Endothelial cell of umbilical vein (primary cell): ENCODE measurements around the gene MACF1. TPM values are rescaled to one million over a fixed set of nuclear protein-coding genes. Genes with fewer than 3 reads are reported as not detected.

ENCODE experiments used
- BruUV-seq: library from RNA; stranded (reverse); fragments of 400-500 nt; replicated peaks from 2 replicates; lab custom pipeline; 2021; lab: Mats Ljungman, UMichigan
- CTCF ChIA-PET: fragments of 300-600, 350-600 bp; sonication (Branson Sonifier 250); formaldehyde crosslinking; loops from one replicate; lab custom pipeline; 2021; ENCODE audit warnings: antibody characterized with exemption, inconsistent platforms; lab: Charles Lee
- POLR2A ChIA-PET: fragments of 300-600, 350-600 bp; sonication (Branson Sonifier 250); formaldehyde crosslinking; loops from one replicate; lab custom pipeline; 2021; ENCODE audit warnings: antibody characterized with exemption, inconsistent platforms; lab: Charles Lee
- DNase-seq: peaks from one replicate; pipeline ENCODE4 v3.0.0-alpha.2; 2011; ENCODE audit warnings: low read depth, low spot score
- FAIRE-seq: peaks from 2 replicates; lab custom pipeline; 2011; peaks lifted over from hg19 to GRCh38; lab: Jason Lieb, UNC
- H2AFZ ChIP-seq: 2 replicates; pipeline ENCODE4 v1.6.0; 2012; ENCODE audit warnings: low read depth, low read length, control low read depth, inconsistent platforms
- H3K27ac ChIP-seq: 2 replicates; pipeline ENCODE4 v1.5.1; 2011; ENCODE audit warnings: low read depth, mild to moderate bottlenecking, control low read depth, low read length, moderate library complexity; ENCODE audit not compliant: insufficient read depth
- H3K27me3 ChIP-seq, 2 experiments: 2 replicates each; pipeline versions ENCODE4 v1.6.0 to v1.6.1; 2011; ENCODE audit warnings: low read length in 2 of 2, mixed read lengths in 1 of 2; ENCODE audit not compliant: control insufficient read depth in 2 of 2, insufficient read depth in 2 of 2
- H3K36me3 ChIP-seq, 2 experiments: 2 replicates in 1 of 2; 3 replicates in 1 of 2; pipeline ENCODE4 v1.5.1; 2011; ENCODE audit warnings: low read length in 2 of 2, mild to moderate bottlenecking in 1 of 2, moderate library complexity in 1 of 2; ENCODE audit not compliant: control insufficient read depth in 2 of 2, insufficient read depth in 2 of 2; ENCODE audit errors: extremely low read depth in 1 of 2
- H3K4me1 ChIP-seq: 3 replicates; pipeline ENCODE4 v1.5.1; 2011; ENCODE audit warnings: mild to moderate bottlenecking, low read length; ENCODE audit not compliant: control insufficient read depth, insufficient read depth; ENCODE audit errors: extremely low read depth
- H3K4me2 ChIP-seq: 2 replicates; pipeline ENCODE4 v1.6.1; 2011; ENCODE audit warnings: low read length, control low read depth, mixed read lengths; ENCODE audit not compliant: insufficient read depth
- H3K4me3 ChIP-seq, 3 experiments: fragments of 200-600 bp in 1 of 3; sonication (generic), shearing (Covaris generic) in 1 of 3; replicated peaks in 1 of 3; 2 replicates each; pipeline ENCODE4 v1.5.1; 2011 to 2016; ENCODE audit warnings: control low read depth in 3 of 3, low read length in 3 of 3, mild to moderate bottlenecking in 2 of 3, inconsistent platforms in 1 of 3, low read depth in 1 of 3, moderate library complexity in 1 of 3; ENCODE audit not compliant: insufficient read depth in 1 of 3
- H3K79me2 ChIP-seq: 2 replicates; pipeline ENCODE4 v1.6.0; 2012; ENCODE audit warnings: low read length, inconsistent platforms; ENCODE audit not compliant: control insufficient read depth, insufficient read depth
- H3K9ac ChIP-seq: replicated peaks from 2 replicates; pipeline ENCODE3; 2011; ENCODE audit warnings: low read length, control low read depth; ENCODE audit not compliant: insufficient read depth; ENCODE audit errors: extremely low read depth
- H3K9me1 ChIP-seq: replicated peaks from 3 replicates; pipeline ENCODE4 v1.6.0; 2011; ENCODE audit warnings: mild to moderate bottlenecking, low read length; ENCODE audit not compliant: control insufficient read depth, insufficient read depth; ENCODE audit errors: extremely low read depth
- H3K9me3 ChIP-seq: replicated peaks from 2 replicates; pipeline ENCODE4 v1.5.1; 2012; ENCODE audit warnings: low read length, inconsistent platforms; ENCODE audit not compliant: control insufficient read depth, insufficient read depth
- H4K20me1 ChIP-seq: replicated peaks from 2 replicates; pipeline ENCODE3; 2011; ENCODE audit warnings: mild to moderate bottlenecking, low read length; ENCODE audit not compliant: control insufficient read depth, insufficient read depth; ENCODE audit errors: extremely low read depth
- EZH2 ChIP-seq: IDR thresholded peaks from 2 replicates; pipeline ENCODE4 v1.6.1; 2012; ENCODE audit warnings: borderline replicate concordance, low read depth, mild to moderate bottlenecking, moderate library complexity, low read length, inconsistent platforms; ENCODE audit not compliant: severe bottlenecking
- FOS ChIP-seq: IDR thresholded peaks from 2 replicates; pipeline ENCODE4 v1.6.1; 2011; ENCODE audit warnings: mild to moderate bottlenecking, low read length, moderate library complexity, borderline replicate concordance; ENCODE audit not compliant: insufficient read depth
- GATA2 ChIP-seq: IDR thresholded peaks from 2 replicates; pipeline ENCODE4 v1.7.0; 2011; ENCODE audit warnings: low read depth, mild to moderate bottlenecking, moderate library complexity, mixed read lengths, low read length; ENCODE audit not compliant: insufficient read length, insufficient read depth
- JUN ChIP-seq: IDR thresholded peaks from 2 replicates; pipeline ENCODE4 v1.6.1; 2011; ENCODE audit warnings: borderline replicate concordance, low read depth; ENCODE audit not compliant: insufficient read length, insufficient read depth
- MAX ChIP-seq: IDR thresholded peaks from 2 replicates; pipeline ENCODE4 v1.6.1; 2011; ENCODE audit not compliant: insufficient read depth, insufficient read length
- MYC ChIP-seq: IDR thresholded peaks from one replicate; pipeline ENCODE4 v1.6.1; 2011; ENCODE audit warnings: mild to moderate bottlenecking, low read depth, low read length
- POLR2A ChIP-seq: IDR thresholded peaks from 2 replicates; pipeline ENCODE4 v1.6.1; 2012; ENCODE audit warnings: low read depth, mild to moderate bottlenecking, control low read depth, low read length
- POLR2AphosphoS5 ChIP-seq: IDR thresholded peaks from 2 replicates; pipeline ENCODE4 v1.6.1; 2012; ENCODE audit warnings: low read depth, mild to moderate bottlenecking, control low read depth, low read length, moderate library complexity; ENCODE audit not compliant: insufficient read depth
- dilution Hi-C: fragments of 300-500 bp; cut with MboI; formaldehyde crosslinking; loops from one replicate; pipeline ENCODE4 v1.15.0; 2019; ENCODE audit warnings: low sequenced_read_pairs; ENCODE audit not compliant: extremely low pct_ligation_motif_present
- intact Hi-C: fragments of 100-400 bp; cut with micrococcal nuclease; formaldehyde crosslinking; loops from one replicate; pipeline ENCODE4 v1.10.0; 2022
- polyA plus RNA-seq, 4 experiments: library from polyadenylated mRNA; depleted of rRNA in 3 of 4; stranded (reverse) in 3 of 4; unstranded in 1 of 4; fragments of >200 nt; gene quantifications; 2 replicates each; pipeline versions ENCODE4 v1.2.1 to v1.2.3, GENCODE V29; 2011 to 2012; ENCODE audit warnings: missing spikeins in 1 of 4
- total RNA-seq: library from RNA; stranded (reverse); gene quantifications from 2 replicates; pipeline ENCODE4 v1.2.3, GENCODE V29; 2021
- TF ChIP-seq, protein P1 (sequence below), 2 donors: IDR thresholded peaks; 1 replicate in 1 of 2; 2 replicates in 1 of 2; pipeline ENCODE4 v1.5.1; 2011; ENCODE audit warnings: low read length in 2 of 2, mild to moderate bottlenecking in 2 of 2, moderate library complexity in 2 of 2, control low read depth in 1 of 2, inconsistent platforms in 1 of 2, low read depth in 1 of 2; ENCODE audit not compliant: insufficient read depth in 1 of 2; ENCODE audit errors: extremely low read depth in 1 of 2

The MACF1 gene
- total and polyA plus RNA-seq, 2 donors (not counting 3 experiments of a cell fraction or from before 2014, with no cell fraction given) = 122 to 587 TPM

DNA sequence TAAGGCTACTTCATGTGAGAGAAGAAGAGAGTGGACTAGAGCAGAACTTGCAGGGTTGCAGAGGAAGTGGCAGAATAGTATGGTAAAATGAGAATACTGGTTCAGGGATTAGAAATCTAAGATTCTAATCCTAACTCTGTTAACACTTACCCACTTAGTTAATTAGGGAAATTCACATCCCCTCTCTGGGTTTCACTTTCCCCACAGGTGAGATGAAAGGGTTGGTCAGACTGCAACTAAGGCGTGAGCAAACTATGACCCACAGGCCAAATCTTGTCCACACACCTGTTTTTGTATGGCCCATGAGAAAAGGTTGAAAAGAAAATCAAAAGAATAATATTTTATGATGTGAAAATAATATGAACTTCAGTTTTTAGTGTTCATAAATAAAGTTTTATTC lies 117.5 kb downstream of the MACF1 start:
- FAIRE-seq = no peak
- no peaks in the 10 kb centered on the region for H3K9me3 ChIP-seq
- H3K4me2 ChIP-seq = no peak overlapping the region
- TF ChIP-seq JUN (no peak), MYC (no peak), EZH2 (no peak)
- TF ChIP-seq, protein P1, sequence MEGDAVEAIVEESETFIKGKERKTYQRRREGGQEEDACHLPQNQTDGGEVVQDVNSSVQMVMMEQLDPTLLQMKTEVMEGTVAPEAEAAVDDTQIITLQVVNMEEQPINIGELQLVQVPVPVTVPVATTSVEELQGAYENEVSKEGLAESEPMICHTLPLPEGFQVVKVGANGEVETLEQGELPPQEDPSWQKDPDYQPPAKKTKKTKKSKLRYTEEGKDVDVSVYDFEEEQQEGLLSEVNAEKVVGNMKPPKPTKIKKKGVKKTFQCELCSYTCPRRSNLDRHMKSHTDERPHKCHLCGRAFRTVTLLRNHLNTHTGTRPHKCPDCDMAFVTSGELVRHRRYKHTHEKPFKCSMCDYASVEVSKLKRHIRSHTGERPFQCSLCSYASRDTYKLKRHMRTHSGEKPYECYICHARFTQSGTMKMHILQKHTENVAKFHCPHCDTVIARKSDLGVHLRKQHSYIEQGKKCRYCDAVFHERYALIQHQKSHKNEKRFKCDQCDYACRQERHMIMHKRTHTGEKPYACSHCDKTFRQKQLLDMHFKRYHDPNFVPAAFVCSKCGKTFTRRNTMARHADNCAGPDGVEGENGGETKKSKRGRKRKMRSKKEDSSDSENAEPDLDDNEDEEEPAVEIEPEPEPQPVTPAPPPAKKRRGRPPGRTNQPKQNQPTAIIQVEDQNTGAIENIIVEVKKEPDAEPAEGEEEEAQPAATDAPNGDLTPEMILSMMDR (IDR thresholded peaks at IDR 0.05; ENCODE audit: extremely low read depth in 1 of 2, insufficient read depth in 1 of 2, low read depth in 1 of 2, low read length in 2 of 2) = no peak
- peaks cover 20% of the 10 kb centered on the region for H3K4me1 ChIP-seq
- H3K27ac ChIP-seq = no peak overlapping the region
- ChIA-PET POLR2A (no interaction called here), CTCF (no interaction called here)
- dilution Hi-C loops (no loop called here), intact Hi-C loops (no loop called here)
- no peak overlapping the region for H2AFZ ChIP-seq
- BruUV-seq = no TSS peak
- no peaks in the 10 kb centered on the region for H3K27me3 ChIP-seq
- H3K9me1 ChIP-seq = no peaks in the 10 kb centered on the region
- no peaks in the 10 kb centered on the region for H4K20me1 ChIP-seq
- no peak overlapping the region for H3K4me3 ChIP-seq
- peaks cover 5% of the 10 kb centered on the region for H3K79me2 ChIP-seq
- H3K36me3 ChIP-seq = peaks cover 49 to 50% of the 10 kb centered on the region in 2 experiments
- DNase-seq = no peak
- no peak overlapping the region for H3K9ac ChIP-seq

DNA sequence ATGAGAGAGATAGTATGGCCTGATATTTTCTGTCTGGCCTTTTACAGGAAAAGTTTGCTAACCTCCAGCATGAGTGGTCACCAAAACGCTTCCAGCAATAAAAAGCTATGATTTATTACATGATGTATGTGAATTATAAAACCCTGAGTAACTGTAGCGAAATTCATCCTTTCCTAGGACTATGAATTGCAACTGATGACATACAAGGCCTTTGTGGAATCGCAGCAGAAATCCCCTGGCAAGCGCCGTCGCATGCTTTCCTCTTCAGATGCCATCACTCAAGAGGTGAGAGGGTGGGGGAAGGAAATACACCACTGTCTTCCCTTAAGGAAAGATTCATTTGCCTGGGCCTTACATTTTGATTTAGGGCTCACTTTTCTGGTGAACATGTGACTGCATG lies 117.9 kb downstream of the MACF1 start:
- Histone ChIP-seq H3K27me3 (no peaks in the 10 kb centered on the region), H3K9me3 (no peaks in the 10 kb centered on the region), H3K4me2 (no peak overlapping the region), H2AFZ (no peak overlapping the region), H3K27ac (no peak overlapping the region), H3K4me1 (peaks cover 16% of the 10 kb centered on the region), H4K20me1 (no peaks in the 10 kb centered on the region), H3K36me3 (peaks cover 51% of the 10 kb centered on the region in 2 experiments), H3K9ac (no peak overlapping the region), H3K4me3 (no peak overlapping the region), H3K79me2 (peaks cover 5% of the 10 kb centered on the region), H3K9me1 (no peaks in the 10 kb centered on the region)
- DNase-seq (no peak), FAIRE-seq (no peak)
- dilution Hi-C loops (no loop called here), intact Hi-C loops (no loop called here)
- TF ChIP-seq JUN (no peak), POLR2A (no peak), GATA2 (no peak), FOS (no peak), MAX (no peak), EZH2 (no peak), MYC (no peak), POLR2AphosphoS5 (no peak)
- TF ChIP-seq, protein P1 (IDR thresholded peaks at IDR 0.05; ENCODE audit: extremely low read depth in 1 of 2, insufficient read depth in 1 of 2, low read depth in 1 of 2, low read length in 2 of 2) = no peak
- BruUV-seq = no TSS peak
- POLR2A ChIA-PET = no interaction called here
- CTCF ChIA-PET = no interaction called here
